A549 (cell line): ENCODE measurements around the gene CYB561. TPM values are rescaled to one million over a fixed set of nuclear protein-coding genes. Genes with fewer than 3 reads are reported as not detected.

Experiments
- ATAC-seq, 2 experiments: fragments of 200-7000 bp in 1 of 2; fragments of >200 bp in 1 of 2; cut with Nextera tagmentation in 1 of 2; cut with Tn5 transposase in 1 of 2; 3 replicates each; pipeline versions ENCODE4 v1.8.0 to v1.9.1; 2018 to 2020; ENCODE audit warnings: mild to moderate bottlenecking in 1 of 2, moderate library complexity in 1 of 2
- CTCF ChIA-PET: fragments of 300-600 bp; sonication (Branson Sonifier 250); formaldehyde crosslinking; extraction: SDS; loops from one replicate; lab custom pipeline; 2021; ENCODE audit warnings: antibody characterized with exemption, inconsistent platforms; lab: Yijun Ruan, JAX
- POLR2A ChIA-PET: fragments of 350-600 bp; formaldehyde crosslinking; extraction: SDS; loops from one replicate; lab custom pipeline; 2021; ENCODE audit warnings: antibody characterized with exemption, inconsistent platforms; lab: Yijun Ruan, JAX
- DNase-seq, 2 experiments: peaks; one replicate each; pipeline versions ENCODE4 v3.0.0 to v3.0.0-alpha.2; 2011 to 2016; ENCODE audit warnings: low read depth in 1 of 2, low spot score in 1 of 2
- FAIRE-seq: peaks from 2 replicates; lab custom pipeline; 2011; peaks lifted over from hg19 to GRCh38; lab: Jason Lieb, UNC
- H3K27ac ChIP-seq, 2 experiments: fragments of >200 bp; sonication (Bioruptor Twin); formaldehyde crosslinking; 3 replicates each; pipeline ENCODE4 v1.5.1; 2016 to 2017
- H3K4me1 ChIP-seq: fragments of >200 bp; sonication (Bioruptor Twin); formaldehyde crosslinking; 3 replicates; pipeline ENCODE4 v1.6.1; 2016
- H3K4me2 ChIP-seq: fragments of >200 bp; sonication (Bioruptor Twin); formaldehyde crosslinking; 3 replicates; pipeline ENCODE4 v1.6.1; 2016
- H3K4me3 ChIP-seq: fragments of >200 bp; sonication (Bioruptor Twin); formaldehyde crosslinking; 3 replicates; pipeline ENCODE4 v1.5.1; 2016
- H3K9me3 ChIP-seq: fragments of >200 bp; sonication (Bioruptor Twin); formaldehyde crosslinking; 3 replicates; pipeline ENCODE4 v1.6.1; 2016
- BHLHE40 ChIP-seq: IDR thresholded peaks from 2 replicates; pipeline ENCODE4 v1.6.1; 2012; ENCODE audit warnings: low read depth, low read length, inconsistent platforms
- EP300 ChIP-seq, 2 experiments: fragments of >200 bp; sonication (Bioruptor Twin); formaldehyde crosslinking; IDR thresholded peaks; 2 replicates in 1 of 2; 3 replicates in 1 of 2; pipeline ENCODE4 v1.6.1; 2016 to 2017
- ESRRA ChIP-seq: fragments of 150-350 bp; IDR thresholded peaks from 2 replicates; pipeline ENCODE4 v1.6.1; 2014; ENCODE audit warnings: mild to moderate bottlenecking, low read length, borderline replicate concordance
- GATA3 ChIP-seq: IDR thresholded peaks from 2 replicates; pipeline ENCODE4 v1.6.1; 2012; ENCODE audit warnings: borderline replicate concordance
- HDAC2 ChIP-seq: fragments of 200-600 bp; sonication (generic); IDR thresholded peaks from 2 replicates; pipeline ENCODE4 v1.6.1; 2016
- HOXB13 ChIP-seq: fragments of 250-450 bp; sonication (Bioruptor Pico); IDR thresholded peaks from 2 replicates; pipeline ENCODE4 v1.5.0; 2020; ENCODE audit warnings: low read depth, mild to moderate bottlenecking, moderate library complexity
- HOXB5 ChIP-seq: fragments of 250-450 bp; sonication (Bioruptor Pico); IDR thresholded peaks from 2 replicates; pipeline ENCODE4 v1.5.0; 2020; ENCODE audit warnings: mild to moderate bottlenecking, moderate library complexity
- JUN ChIP-seq, 2 experiments: fragments of >200 bp; sonication (Bioruptor Twin); formaldehyde crosslinking; IDR thresholded peaks; 2 replicates in 1 of 2; 3 replicates in 1 of 2; pipeline ENCODE4 v1.6.1; 2016 to 2017
- KDM1A ChIP-seq: fragments of 200-600 bp; sonication (generic); IDR thresholded peaks from 2 replicates; pipeline ENCODE4 v1.6.1; 2016; ENCODE audit warnings: low read depth, mild to moderate bottlenecking
- MAFK ChIP-seq: fragments of 450-650 bp; IDR thresholded peaks from 2 replicates; pipeline ENCODE4 v1.6.1; 2014; ENCODE audit not compliant: partially characterized antibody
- MAZ ChIP-seq: fragments of 150-350 bp; IDR thresholded peaks from 2 replicates; pipeline ENCODE4 v1.6.1; 2014; ENCODE audit warnings: antibody characterized with exemption, low read depth, low read length, borderline replicate concordance
- PHF8 ChIP-seq: fragments of 200-600 bp; sonication (generic); IDR thresholded peaks from 2 replicates; pipeline ENCODE4 v1.6.1; 2016; ENCODE audit warnings: low read depth, mild to moderate bottlenecking, antibody characterized with exemption, moderate library complexity, borderline replicate concordance
- POLR2A ChIP-seq: IDR thresholded peaks from 2 replicates; pipeline ENCODE4 v1.6.1; 2012; ENCODE audit warnings: mild to moderate bottlenecking, low read length
- POLR2AphosphoS2 ChIP-seq: conservative IDR thresholded peaks from 2 replicates; pipeline ENCODE4 v1.6.1; 2012; ENCODE audit warnings: low read length, improper control_type of control experiment, inconsistent platforms
- RFX5 ChIP-seq: fragments of 450-650 bp; IDR thresholded peaks from 2 replicates; pipeline ENCODE4 v1.7.1; 2014; ENCODE audit warnings: antibody characterized with exemption, mild to moderate bottlenecking, moderate library complexity
- RNF2 ChIP-seq: fragments of 200-600 bp; sonication (generic); IDR thresholded peaks from 2 replicates; pipeline ENCODE4 v1.6.1; 2016; ENCODE audit warnings: low read depth, mild to moderate bottlenecking, antibody characterized with exemption, moderate library complexity, borderline replicate concordance
- ZFP36 ChIP-seq: fragments of 450-650 bp; IDR thresholded peaks from 2 replicates; pipeline ENCODE4 v1.6.1; 2014; ENCODE audit warnings: borderline replicate concordance; ENCODE audit not compliant: partially characterized antibody
- WGBS: methylation state at CpG from one replicate; pipeline ENCODE4 v1.1.6; 2017; ENCODE audit errors: missing lambda C conversion rate; 5-methylcytosine and 5-hydroxymethylcytosine counted together
- polyA plus RNA-seq, 4 experiments: library from polyadenylated mRNA; depleted of rRNA in 3 of 4; stranded (reverse); fragments of >200 nt; fragmentation: RNase III in 1 of 4; extraction: RNeasy Plus Mini Kit Qiagen cat#74134 plus additional on column Dnase treatment in 1 of 4; gene quantifications; 2 replicates in 3 of 4; 3 replicates in 1 of 4; pipeline ENCODE4 v1.2.3, GENCODE V29; 2011 to 2017
- TF ChIP-seq, protein P1 (sequence below): fragments of 200-600 bp; sonication (generic); IDR thresholded peaks from 2 replicates; pipeline ENCODE4 v1.6.1; 2016; ENCODE audit warnings: antibody characterized with exemption, mild to moderate bottlenecking, moderate library complexity
- TF ChIP-seq, protein P2 (sequence below): fragments of 450-650 bp; IDR thresholded peaks from 2 replicates; pipeline ENCODE4 v1.6.1; 2014; ENCODE audit warnings: antibody characterized with exemption
- TF ChIP-seq, protein P3 (sequence below): fragments of 250-450 bp; sonication (Bioruptor Pico); IDR thresholded peaks from 2 replicates; pipeline ENCODE4 v1.5.0; 2021; ENCODE audit warnings: mild to moderate bottlenecking, moderate library complexity, borderline replicate concordance
- TF ChIP-seq, protein P4 (sequence below): fragments of 150-350 bp; IDR thresholded peaks from 2 replicates; pipeline ENCODE4 v1.6.1; 2014; ENCODE audit warnings: low read depth, mild to moderate bottlenecking, low read length

The CYB561 gene
- polyA plus RNA-seq, 2 of the 4 experiments (the other 2 are of a cell fraction) = 16.6 to 27.2 TPM

DNA sequence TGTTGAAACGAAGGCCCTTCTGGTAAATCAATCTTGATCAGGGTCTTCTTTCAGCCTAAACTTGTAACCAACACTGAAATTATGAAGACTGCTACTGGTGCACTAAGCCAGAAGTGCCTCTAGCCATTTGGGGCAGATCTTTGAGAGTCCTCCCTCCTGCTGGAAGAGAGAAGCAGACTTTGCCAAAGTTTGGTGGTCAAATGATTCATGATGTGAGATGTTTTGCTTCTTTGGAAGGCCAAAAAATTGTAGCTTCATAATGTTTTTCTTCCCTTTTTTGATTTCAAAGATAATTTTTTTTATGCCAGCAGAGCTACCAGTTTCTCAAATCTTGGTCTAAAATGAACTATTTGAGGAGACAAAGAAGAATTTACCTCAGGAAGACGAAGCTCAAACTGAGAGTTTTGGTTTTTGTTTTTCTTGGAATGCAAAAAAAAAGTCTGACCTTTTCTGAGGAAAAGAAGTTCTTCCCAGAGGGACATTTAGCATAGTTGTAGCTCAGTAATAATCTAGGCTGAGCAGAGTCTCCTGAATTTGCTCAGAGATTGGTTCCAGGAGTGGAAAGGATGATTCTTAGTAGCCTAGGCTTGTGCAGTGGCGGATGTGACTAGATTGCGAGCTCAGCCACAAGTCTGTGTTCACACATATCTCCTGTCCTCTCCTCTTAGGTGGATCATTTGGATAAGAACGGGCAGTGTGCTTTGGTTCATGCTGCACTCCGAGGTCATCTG is 50.9 kb downstream of the CYB561 start (continued):
- TF ChIP-seq, protein P1, sequence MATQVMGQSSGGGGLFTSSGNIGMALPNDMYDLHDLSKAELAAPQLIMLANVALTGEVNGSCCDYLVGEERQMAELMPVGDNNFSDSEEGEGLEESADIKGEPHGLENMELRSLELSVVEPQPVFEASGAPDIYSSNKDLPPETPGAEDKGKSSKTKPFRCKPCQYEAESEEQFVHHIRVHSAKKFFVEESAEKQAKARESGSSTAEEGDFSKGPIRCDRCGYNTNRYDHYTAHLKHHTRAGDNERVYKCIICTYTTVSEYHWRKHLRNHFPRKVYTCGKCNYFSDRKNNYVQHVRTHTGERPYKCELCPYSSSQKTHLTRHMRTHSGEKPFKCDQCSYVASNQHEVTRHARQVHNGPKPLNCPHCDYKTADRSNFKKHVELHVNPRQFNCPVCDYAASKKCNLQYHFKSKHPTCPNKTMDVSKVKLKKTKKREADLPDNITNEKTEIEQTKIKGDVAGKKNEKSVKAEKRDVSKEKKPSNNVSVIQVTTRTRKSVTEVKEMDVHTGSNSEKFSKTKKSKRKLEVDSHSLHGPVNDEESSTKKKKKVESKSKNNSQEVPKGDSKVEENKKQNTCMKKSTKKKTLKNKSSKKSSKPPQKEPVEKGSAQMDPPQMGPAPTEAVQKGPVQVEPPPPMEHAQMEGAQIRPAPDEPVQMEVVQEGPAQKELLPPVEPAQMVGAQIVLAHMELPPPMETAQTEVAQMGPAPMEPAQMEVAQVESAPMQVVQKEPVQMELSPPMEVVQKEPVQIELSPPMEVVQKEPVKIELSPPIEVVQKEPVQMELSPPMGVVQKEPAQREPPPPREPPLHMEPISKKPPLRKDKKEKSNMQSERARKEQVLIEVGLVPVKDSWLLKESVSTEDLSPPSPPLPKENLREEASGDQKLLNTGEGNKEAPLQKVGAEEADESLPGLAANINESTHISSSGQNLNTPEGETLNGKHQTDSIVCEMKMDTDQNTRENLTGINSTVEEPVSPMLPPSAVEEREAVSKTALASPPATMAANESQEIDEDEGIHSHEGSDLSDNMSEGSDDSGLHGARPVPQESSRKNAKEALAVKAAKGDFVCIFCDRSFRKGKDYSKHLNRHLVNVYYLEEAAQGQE = no peak
- no peak for TF ChIP-seq RNF2
- TF ChIP-seq, protein P2, sequence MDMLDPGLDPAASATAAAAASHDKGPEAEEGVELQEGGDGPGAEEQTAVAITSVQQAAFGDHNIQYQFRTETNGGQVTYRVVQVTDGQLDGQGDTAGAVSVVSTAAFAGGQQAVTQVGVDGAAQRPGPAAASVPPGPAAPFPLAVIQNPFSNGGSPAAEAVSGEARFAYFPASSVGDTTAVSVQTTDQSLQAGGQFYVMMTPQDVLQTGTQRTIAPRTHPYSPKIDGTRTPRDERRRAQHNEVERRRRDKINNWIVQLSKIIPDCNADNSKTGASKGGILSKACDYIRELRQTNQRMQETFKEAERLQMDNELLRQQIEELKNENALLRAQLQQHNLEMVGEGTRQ = no peak
- no peak for TF ChIP-seq ESRRA
- no peak for TF ChIP-seq MAZ
- TF ChIP-seq POLR2A = no peak
- no peak for TF ChIP-seq RFX5
- no peak for TF ChIP-seq PHF8
- TF ChIP-seq, protein P3, sequence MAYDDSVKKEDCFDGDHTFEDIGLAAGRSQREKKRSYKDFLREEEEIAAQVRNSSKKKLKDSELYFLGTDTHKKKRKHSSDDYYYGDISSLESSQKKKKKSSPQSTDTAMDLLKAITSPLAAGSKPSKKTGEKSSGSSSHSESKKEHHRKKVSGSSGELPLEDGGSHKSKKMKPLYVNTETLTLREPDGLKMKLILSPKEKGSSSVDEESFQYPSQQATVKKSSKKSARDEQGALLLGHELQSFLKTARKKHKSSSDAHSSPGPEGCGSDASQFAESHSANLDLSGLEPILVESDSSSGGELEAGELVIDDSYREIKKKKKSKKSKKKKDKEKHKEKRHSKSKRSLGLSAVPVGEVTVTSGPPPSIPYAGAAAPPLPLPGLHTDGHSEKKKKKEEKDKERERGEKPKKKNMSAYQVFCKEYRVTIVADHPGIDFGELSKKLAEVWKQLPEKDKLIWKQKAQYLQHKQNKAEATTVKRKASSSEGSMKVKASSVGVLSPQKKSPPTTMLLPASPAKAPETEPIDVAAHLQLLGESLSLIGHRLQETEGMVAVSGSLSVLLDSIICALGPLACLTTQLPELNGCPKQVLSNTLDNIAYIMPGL (CRISPR knock-in tag) = no peak

DNA sequence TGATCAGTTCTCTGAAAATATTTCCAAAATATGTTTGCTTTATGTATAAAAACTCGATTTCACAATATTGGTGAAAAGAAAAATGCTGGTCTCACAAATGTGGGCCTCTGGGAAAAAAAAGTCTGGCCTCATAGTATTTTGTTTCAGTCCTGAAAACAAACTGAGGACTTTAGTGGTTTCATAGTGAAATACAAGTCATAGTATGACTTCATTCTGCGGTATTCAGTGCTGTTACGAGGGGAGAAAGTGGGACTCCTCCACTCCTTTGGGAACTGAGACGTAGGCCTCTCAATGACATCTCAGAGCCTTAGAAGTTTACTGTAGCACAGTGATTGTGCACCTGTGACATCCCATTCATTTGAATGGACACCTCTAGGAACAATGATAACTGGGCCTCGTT is 56.0 kb downstream of the CYB561 start:
- no peak overlapping the region for H3K27ac ChIP-seq
- DNase-seq (no peak), FAIRE-seq (no peak), ATAC-seq (no peak)
- no peak overlapping the region for H3K4me3 ChIP-seq
- WGBS = 79% methylated on average over 5 of the region's 5 CpGs
- TF ChIP-seq EP300 (IDR thresholded peaks at IDR 0.05) = no peak
- no peak for TF ChIP-seq ZFP36
- no peak for TF ChIP-seq HOXB13 (CRISPR knock-in tag)
- no peak for TF ChIP-seq BHLHE40
- no peak for TF ChIP-seq ESRRA
- ChIA-PET POLR2A (no interaction called here), CTCF (interaction anchor here (2.5 kb wide), 1 partner anchor 16 kb away, joined by 8 read pairs; no protein-coding TSS in a partner anchor)
- H3K4me1 ChIP-seq = no peaks in the 10 kb centered on the region
- no peaks in the 10 kb centered on the region for H3K9me3 ChIP-seq
- H3K4me2 ChIP-seq = no peak overlapping the region

DNA sequence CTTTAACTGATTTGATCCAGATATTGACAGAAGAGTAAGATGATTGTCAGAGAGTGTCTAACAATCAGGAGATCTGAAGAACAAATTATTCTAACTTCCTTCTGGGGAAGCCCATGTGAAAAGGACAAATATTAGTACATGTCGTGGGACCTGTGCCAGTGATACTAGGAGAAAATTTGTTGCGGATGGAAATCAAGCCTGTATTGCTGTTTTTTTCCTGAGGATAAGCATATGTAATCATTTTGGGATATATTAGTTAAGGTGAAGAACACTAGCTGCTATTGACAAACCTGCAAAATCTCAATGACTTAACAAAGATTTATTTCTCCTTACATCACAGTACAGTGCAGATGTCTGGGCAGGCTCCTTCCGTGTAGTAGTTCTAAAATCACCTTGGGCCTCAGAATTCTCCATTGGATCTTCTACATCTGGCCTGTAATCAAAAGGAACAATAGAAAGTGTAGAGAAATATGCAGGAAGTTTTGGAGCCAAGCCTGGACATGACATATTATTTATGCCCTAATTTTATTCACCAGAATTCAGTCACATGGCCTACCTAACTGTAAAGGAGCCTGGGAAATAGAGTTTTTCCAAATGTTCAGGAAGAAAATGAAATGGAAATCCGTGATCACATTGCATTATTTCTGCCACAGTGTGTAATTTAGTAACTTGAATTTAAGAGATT is 58.3 kb downstream of the CYB561 start:
- no peak overlapping the region for H3K4me3 ChIP-seq
- ChIA-PET CTCF (interaction anchor here (0.8 to 1.7 kb wide), 2 partner anchors 16 to 19 kb away, joined by 3 to 4 read pairs; no protein-coding TSS in a partner anchor), POLR2A (no interaction called here)
- no peak for DNase-seq
- WGBS = 88% methylated on average over 4 of the region's 4 CpGs
- H3K4me2 ChIP-seq = no peak overlapping the region
- no peaks in the 10 kb centered on the region; the same call in 2 of the 3 replicates for H3K4me1 ChIP-seq
- no peak for ATAC-seq
- FAIRE-seq = no peak
- H3K27ac ChIP-seq = no peak overlapping the region
- H3K9me3 ChIP-seq = no peaks in the 10 kb centered on the region
- TF ChIP-seq POLR2A = no peak
- no peak for TF ChIP-seq RNF2
- TF ChIP-seq HDAC2 = no peak
- no peak for TF ChIP-seq GATA3
- TF ChIP-seq JUN (IDR thresholded peaks at IDR 0.05) = no peak
- no peak for TF ChIP-seq MAFK
- no peak for TF ChIP-seq PHF8
- no peak for TF ChIP-seq KDM1A
- TF ChIP-seq, protein P4, sequence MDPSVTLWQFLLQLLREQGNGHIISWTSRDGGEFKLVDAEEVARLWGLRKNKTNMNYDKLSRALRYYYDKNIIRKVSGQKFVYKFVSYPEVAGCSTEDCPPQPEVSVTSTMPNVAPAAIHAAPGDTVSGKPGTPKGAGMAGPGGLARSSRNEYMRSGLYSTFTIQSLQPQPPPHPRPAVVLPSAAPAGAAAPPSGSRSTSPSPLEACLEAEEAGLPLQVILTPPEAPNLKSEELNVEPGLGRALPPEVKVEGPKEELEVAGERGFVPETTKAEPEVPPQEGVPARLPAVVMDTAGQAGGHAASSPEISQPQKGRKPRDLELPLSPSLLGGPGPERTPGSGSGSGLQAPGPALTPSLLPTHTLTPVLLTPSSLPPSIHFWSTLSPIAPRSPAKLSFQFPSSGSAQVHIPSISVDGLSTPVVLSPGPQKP = no peak
- TF ChIP-seq POLR2AphosphoS2 = no peak
- no peak for TF ChIP-seq MAZ
- no peak for TF ChIP-seq HOXB5 (CRISPR knock-in tag)
- TF ChIP-seq, protein P1 = no peak
